GM23338 (cell line): Measurements from ENCODE around the gene LDB3. TPM values are rescaled to one million over a fixed set of nuclear protein-coding genes. Genes with fewer than 3 reads are reported as not detected.

Experiments used
- CREB1 ChIP-seq: fragments of 250-450 bp; sonication (Bioruptor Pico); IDR thresholded peaks from 2 replicates; pipeline ENCODE4 v1.5.0; 2020; ENCODE audit warnings: low read depth, mild to moderate bottlenecking, moderate library complexity
- ETS1 ChIP-seq: IDR thresholded peaks from 2 replicates; pipeline ENCODE4 v1.6.1; 2016; ENCODE audit warnings: antibody characterized with exemption
- EZH2 ChIP-seq: fragments of 200-600 bp; sonication (generic); IDR thresholded peaks from one replicate; pipeline ENCODE4 v1.8.0; 2017; ENCODE audit warnings: antibody characterized with exemption, mild to moderate bottlenecking, low read depth; ENCODE audit not compliant: unreplicated experiment
- EZH2phosphoT487 ChIP-seq: fragments of 200-600 bp; sonication (generic); IDR thresholded peaks from one replicate; pipeline ENCODE4 v1.8.1; 2018; ENCODE audit warnings: antibody characterized with exemption; ENCODE audit not compliant: unreplicated experiment
- JUNB ChIP-seq: IDR thresholded peaks from one replicate; pipeline ENCODE4 v1.6.1; 2016; ENCODE audit warnings: antibody characterized with exemption; ENCODE audit not compliant: unreplicated experiment
- REST ChIP-seq: IDR thresholded peaks from one replicate; pipeline ENCODE4 v1.6.1; 2018; ENCODE audit warnings: antibody characterized with exemption; ENCODE audit not compliant: unreplicated experiment
- STAT1 ChIP-seq: IDR thresholded peaks from one replicate; pipeline ENCODE4 v1.6.1; 2016; ENCODE audit warnings: antibody characterized with exemption; ENCODE audit not compliant: unreplicated experiment
- ZNF114 ChIP-seq: fragments of 250-450 bp; sonication (Bioruptor Pico); IDR thresholded peaks from 2 replicates; pipeline ENCODE4 v1.5.0; 2020; ENCODE audit warnings: mild to moderate bottlenecking, moderate library complexity
- ZNF462 ChIP-seq: fragments of 250-450 bp; sonication (Bioruptor Pico); IDR thresholded peaks from 2 replicates; pipeline ENCODE4 v1.5.0; 2020; ENCODE audit warnings: mild to moderate bottlenecking, moderate library complexity
- polyA plus RNA-seq: library from polyadenylated mRNA; unstranded; fragments of >200 nt; fragmentation: Nextera tagmentation; extraction: Ambion mirVana; gene quantifications from 2 replicates; pipeline ENCODE4 v1.2.1, GENCODE V29; 2016
- total RNA-seq: library from RNA; depleted of rRNA; stranded (reverse); fragments of >200 nt; shearing (Covaris generic); gene quantifications from 2 replicates; pipeline ENCODE4 v1.2.3, GENCODE V29; 2014

Gene LDB3
- total and polyA plus RNA-seq, 2 experiments from 2014 or later: 0.14 to 0.16 TPM

- TF ChIP-seq ZNF462 (CRISPR knock-in tag): no peak
- TF ChIP-seq CREB1: no peak
- TF ChIP-seq ETS1: no peak
- TF ChIP-seq ZNF114 (CRISPR knock-in tag): no peak
- no peak for TF ChIP-seq JUNB
- TF ChIP-seq REST: no peak
- TF ChIP-seq EZH2: no peak
- no peak for TF ChIP-seq STAT1
- TF ChIP-seq EZH2phosphoT487: no peak
Measured at GRCh38 chr10:86708783-86709380, 40.6 kb downstream of the LDB3 start (continued).
